K562 (cell line): ENCODE measurements around the gene PA2G4. TPM values are rescaled to one million over a fixed set of nuclear protein-coding genes. Genes with fewer than 3 reads are reported as not detected.
A peak's percentile ranks its signal among the peaks of the same experiment; 100 is the strongest.

Source experiments
- CBX5 ChIP-seq: IDR thresholded peaks from 2 replicates; pipeline ENCODE4 v1.6.1; 2014; ENCODE audit warnings: low read depth, borderline replicate concordance
- CREM ChIP-seq: IDR thresholded peaks from 2 replicates; pipeline ENCODE4 v1.6.1; 2014; ENCODE audit warnings: antibody characterized with exemption, low read depth
- YY1 ChIP-seq, 3 experiments: IDR thresholded peaks; 2 replicates each; pipeline ENCODE4 v1.6.1; 2011; ENCODE audit warnings: low read length in 2 of 3, mild to moderate bottlenecking in 2 of 3, moderate library complexity in 2 of 3, borderline replicate concordance in 1 of 3, control low read depth in 1 of 3, low read depth in 1 of 3; ENCODE audit not compliant: insufficient read depth in 3 of 3, insufficient replicate concordance in 2 of 3, control insufficient read depth in 1 of 3, insufficient read length in 1 of 3; ENCODE audit errors: extremely low read depth in 1 of 3
- ZNF121 ChIP-seq: sonication (generic); formaldehyde crosslinking; conservative IDR thresholded peaks from 2 replicates; pipeline ENCODE4 v1.8.0; 2022; ENCODE audit warnings: missing genetic modification reagents
- ZNF785 ChIP-seq: fragments of 250-450 bp; sonication (Bioruptor Pico); IDR thresholded peaks from 2 replicates; pipeline ENCODE4 v1.4.0; 2020; ENCODE audit warnings: mild to moderate bottlenecking
- polyA plus RNA-seq, 8 experiments: library from polyadenylated mRNA; depleted of rRNA in 4 of 8; stranded (reverse) in 5 of 8; unstranded in 3 of 8; fragments of >200 nt; fragmentation: Nextera tagmentation in 2 of 8; fragmentation: Illumina TruSeq in 1 of 8; extraction: Ambion mirVana in 2 of 8; extraction: Trizol in 1 of 8; gene quantifications; 2 replicates each; pipeline versions ENCODE4 v1.2.1 to v1.2.3, GENCODE V29; 2011 to 2014; ENCODE audit warnings: inconsistent platforms in 1 of 8, missing spikeins in 1 of 8
- total RNA-seq, 7 experiments: library from RNA; depleted of rRNA in 6 of 7; stranded (reverse); fragments of >200 nt in 6 of 7; fragmentation: Illumina TruSeq in 2 of 7; extraction: Trizol in 2 of 7; gene quantifications; 2 replicates each; pipeline versions ENCODE4 v1.2.1 to v1.2.3, GENCODE V29; 2011 to 2021; ENCODE audit warnings: low replicate concordance in 1 of 7
- TF ChIP-seq, protein P1 (sequence below): fragments of 450-650 bp; IDR thresholded peaks from 2 replicates; pipeline ENCODE4 v1.6.1; 2016; ENCODE audit warnings: mild to moderate bottlenecking, moderate library complexity
- TF ChIP-seq, protein P2 (sequence below): sonication (generic); formaldehyde crosslinking; IDR thresholded peaks from 2 replicates; pipeline ENCODE4 v1.8.0; 2022; ENCODE audit warnings: mild to moderate bottlenecking, low read depth, missing genetic modification reagents
- TF ChIP-seq, protein P3 (sequence below), 2 experiments: fragments of 200-800 bp in 1 of 2; sonication (Bioruptor generic) in 1 of 2; sonication (generic) in 1 of 2; formaldehyde crosslinking in 1 of 2; IDR thresholded peaks in 1 of 2; conservative IDR thresholded peaks in 1 of 2; 2 replicates each; pipeline versions ENCODE4 v1.5.0 to v1.6.1; 2016 to 2020; ENCODE audit warnings: missing compliant biosample characterization in 1 of 2, missing genetic modification characterization in 1 of 2, missing genetic modification reagents in 1 of 2
- TF ChIP-seq, protein P4 (sequence below): fragments of 200-800 bp; sonication (Bioruptor generic); IDR thresholded peaks from 2 replicates; pipeline ENCODE4 v1.6.1; 2017; ENCODE audit warnings: missing genetic modification characterization, missing compliant biosample characterization

PA2G4 gene
- total and polyA plus RNA-seq, 9 of the 15 experiments (the other 6 are each of a cell fraction or from before 2014, with no cell fraction given) = 230 to 925 (median 638) TPM

DNA sequence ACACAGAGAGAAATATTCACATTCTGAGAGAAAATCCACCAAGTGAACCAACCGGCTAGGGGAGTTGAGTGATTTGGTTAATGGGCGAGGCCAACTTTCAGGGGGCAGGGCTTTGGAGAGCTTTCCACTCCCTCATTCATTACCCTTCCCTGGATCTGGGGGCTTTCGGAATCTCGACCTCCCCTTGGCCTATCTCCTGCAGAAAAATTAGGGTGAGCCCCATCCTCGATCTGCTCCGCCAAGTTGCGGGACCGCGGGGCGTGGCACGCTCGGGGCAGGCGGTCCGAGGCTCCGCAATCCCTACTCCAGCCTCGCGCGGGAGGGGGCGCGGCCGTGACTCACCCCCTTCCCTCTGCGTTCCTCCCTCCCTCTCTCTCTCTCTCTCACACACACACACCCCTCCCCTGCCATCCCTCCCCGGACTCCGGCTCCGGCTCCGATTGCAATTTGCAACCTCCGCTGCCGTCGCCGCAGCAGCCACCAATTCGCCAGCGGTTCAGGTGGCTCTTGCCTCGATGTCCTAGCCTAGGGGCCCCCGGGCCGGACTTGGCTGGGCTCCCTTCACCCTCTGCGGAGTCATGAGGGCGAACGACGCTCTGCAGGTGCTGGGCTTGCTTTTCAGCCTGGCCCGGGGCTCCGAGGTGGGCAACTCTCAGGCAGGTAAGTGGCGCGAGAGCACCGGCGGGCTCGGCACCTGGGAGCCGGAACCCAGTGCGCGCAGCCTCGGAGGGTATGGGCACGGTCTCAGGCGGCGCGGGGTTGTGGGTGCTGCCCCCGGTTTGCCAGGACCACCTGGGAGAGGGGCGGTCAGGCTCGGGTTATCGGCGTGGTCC, 24.4 kb upstream of the PA2G4 start, which contains the start of gene ERBB3 (continued):
- TF ChIP-seq, protein P1, sequence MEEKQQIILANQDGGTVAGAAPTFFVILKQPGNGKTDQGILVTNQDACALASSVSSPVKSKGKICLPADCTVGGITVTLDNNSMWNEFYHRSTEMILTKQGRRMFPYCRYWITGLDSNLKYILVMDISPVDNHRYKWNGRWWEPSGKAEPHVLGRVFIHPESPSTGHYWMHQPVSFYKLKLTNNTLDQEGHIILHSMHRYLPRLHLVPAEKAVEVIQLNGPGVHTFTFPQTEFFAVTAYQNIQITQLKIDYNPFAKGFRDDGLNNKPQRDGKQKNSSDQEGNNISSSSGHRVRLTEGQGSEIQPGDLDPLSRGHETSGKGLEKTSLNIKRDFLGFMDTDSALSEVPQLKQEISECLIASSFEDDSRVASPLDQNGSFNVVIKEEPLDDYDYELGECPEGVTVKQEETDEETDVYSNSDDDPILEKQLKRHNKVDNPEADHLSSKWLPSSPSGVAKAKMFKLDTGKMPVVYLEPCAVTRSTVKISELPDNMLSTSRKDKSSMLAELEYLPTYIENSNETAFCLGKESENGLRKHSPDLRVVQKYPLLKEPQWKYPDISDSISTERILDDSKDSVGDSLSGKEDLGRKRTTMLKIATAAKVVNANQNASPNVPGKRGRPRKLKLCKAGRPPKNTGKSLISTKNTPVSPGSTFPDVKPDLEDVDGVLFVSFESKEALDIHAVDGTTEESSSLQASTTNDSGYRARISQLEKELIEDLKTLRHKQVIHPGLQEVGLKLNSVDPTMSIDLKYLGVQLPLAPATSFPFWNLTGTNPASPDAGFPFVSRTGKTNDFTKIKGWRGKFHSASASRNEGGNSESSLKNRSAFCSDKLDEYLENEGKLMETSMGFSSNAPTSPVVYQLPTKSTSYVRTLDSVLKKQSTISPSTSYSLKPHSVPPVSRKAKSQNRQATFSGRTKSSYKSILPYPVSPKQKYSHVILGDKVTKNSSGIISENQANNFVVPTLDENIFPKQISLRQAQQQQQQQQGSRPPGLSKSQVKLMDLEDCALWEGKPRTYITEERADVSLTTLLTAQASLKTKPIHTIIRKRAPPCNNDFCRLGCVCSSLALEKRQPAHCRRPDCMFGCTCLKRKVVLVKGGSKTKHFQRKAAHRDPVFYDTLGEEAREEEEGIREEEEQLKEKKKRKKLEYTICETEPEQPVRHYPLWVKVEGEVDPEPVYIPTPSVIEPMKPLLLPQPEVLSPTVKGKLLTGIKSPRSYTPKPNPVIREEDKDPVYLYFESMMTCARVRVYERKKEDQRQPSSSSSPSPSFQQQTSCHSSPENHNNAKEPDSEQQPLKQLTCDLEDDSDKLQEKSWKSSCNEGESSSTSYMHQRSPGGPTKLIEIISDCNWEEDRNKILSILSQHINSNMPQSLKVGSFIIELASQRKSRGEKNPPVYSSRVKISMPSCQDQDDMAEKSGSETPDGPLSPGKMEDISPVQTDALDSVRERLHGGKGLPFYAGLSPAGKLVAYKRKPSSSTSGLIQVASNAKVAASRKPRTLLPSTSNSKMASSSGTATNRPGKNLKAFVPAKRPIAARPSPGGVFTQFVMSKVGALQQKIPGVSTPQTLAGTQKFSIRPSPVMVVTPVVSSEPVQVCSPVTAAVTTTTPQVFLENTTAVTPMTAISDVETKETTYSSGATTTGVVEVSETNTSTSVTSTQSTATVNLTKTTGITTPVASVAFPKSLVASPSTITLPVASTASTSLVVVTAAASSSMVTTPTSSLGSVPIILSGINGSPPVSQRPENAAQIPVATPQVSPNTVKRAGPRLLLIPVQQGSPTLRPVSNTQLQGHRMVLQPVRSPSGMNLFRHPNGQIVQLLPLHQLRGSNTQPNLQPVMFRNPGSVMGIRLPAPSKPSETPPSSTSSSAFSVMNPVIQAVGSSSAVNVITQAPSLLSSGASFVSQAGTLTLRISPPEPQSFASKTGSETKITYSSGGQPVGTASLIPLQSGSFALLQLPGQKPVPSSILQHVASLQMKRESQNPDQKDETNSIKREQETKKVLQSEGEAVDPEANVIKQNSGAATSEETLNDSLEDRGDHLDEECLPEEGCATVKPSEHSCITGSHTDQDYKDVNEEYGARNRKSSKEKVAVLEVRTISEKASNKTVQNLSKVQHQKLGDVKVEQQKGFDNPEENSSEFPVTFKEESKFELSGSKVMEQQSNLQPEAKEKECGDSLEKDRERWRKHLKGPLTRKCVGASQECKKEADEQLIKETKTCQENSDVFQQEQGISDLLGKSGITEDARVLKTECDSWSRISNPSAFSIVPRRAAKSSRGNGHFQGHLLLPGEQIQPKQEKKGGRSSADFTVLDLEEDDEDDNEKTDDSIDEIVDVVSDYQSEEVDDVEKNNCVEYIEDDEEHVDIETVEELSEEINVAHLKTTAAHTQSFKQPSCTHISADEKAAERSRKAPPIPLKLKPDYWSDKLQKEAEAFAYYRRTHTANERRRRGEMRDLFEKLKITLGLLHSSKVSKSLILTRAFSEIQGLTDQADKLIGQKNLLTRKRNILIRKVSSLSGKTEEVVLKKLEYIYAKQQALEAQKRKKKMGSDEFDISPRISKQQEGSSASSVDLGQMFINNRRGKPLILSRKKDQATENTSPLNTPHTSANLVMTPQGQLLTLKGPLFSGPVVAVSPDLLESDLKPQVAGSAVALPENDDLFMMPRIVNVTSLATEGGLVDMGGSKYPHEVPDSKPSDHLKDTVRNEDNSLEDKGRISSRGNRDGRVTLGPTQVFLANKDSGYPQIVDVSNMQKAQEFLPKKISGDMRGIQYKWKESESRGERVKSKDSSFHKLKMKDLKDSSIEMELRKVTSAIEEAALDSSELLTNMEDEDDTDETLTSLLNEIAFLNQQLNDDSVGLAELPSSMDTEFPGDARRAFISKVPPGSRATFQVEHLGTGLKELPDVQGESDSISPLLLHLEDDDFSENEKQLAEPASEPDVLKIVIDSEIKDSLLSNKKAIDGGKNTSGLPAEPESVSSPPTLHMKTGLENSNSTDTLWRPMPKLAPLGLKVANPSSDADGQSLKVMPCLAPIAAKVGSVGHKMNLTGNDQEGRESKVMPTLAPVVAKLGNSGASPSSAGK = peak; percentile 90
- TF ChIP-seq, protein P2, sequence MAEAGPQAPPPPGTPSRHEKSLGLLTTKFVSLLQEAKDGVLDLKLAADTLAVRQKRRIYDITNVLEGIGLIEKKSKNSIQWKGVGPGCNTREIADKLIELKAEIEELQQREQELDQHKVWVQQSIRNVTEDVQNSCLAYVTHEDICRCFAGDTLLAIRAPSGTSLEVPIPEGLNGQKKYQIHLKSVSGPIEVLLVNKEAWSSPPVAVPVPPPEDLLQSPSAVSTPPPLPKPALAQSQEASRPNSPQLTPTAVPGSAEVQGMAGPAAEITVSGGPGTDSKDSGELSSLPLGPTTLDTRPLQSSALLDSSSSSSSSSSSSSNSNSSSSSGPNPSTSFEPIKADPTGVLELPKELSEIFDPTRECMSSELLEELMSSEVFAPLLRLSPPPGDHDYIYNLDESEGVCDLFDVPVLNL (CRISPR knock-in tag) = 0 out of 2 replicates have a peak, but pooled peaks have one; percentile 31
- peak in 1 of 3 experiments; percentile 51 for TF ChIP-seq YY1 (IDR thresholded peaks at IDR 0.05; ENCODE audit: borderline replicate concordance in 1 of 3, control insufficient read depth in 1 of 3, extremely low read depth in 1 of 3, insufficient read depth in 3 of 3, insufficient read length in 1 of 3, insufficient replicate concordance in 2 of 3, low read depth in 1 of 3, low read length in 2 of 3)
- TF ChIP-seq CBX5 = no peak
- TF ChIP-seq ZNF785 (CRISPR knock-in tag) = no peak
- TF ChIP-seq ZNF121 (CRISPR knock-in tag) = no peak
- peak; percentile 61 for TF ChIP-seq CREM
- TF ChIP-seq, protein P3, sequence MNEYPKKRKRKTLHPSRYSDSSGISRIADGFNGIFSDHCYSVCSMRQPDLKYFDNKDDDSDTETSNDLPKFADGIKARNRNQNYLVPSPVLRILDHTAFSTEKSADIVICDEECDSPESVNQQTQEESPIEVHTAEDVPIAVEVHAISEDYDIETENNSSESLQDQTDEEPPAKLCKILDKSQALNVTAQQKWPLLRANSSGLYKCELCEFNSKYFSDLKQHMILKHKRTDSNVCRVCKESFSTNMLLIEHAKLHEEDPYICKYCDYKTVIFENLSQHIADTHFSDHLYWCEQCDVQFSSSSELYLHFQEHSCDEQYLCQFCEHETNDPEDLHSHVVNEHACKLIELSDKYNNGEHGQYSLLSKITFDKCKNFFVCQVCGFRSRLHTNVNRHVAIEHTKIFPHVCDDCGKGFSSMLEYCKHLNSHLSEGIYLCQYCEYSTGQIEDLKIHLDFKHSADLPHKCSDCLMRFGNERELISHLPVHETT (CRISPR knock-in tag; conservative IDR thresholded peaks at IDR 0.05 in 1 of 2, IDR thresholded peaks at IDR 0.05 in 1 of 2) = 0 out of 4 replicates have a peak, but pooled peaks of 1 of the 2 experiments have one; percentile 33
- TF ChIP-seq, protein P4, sequence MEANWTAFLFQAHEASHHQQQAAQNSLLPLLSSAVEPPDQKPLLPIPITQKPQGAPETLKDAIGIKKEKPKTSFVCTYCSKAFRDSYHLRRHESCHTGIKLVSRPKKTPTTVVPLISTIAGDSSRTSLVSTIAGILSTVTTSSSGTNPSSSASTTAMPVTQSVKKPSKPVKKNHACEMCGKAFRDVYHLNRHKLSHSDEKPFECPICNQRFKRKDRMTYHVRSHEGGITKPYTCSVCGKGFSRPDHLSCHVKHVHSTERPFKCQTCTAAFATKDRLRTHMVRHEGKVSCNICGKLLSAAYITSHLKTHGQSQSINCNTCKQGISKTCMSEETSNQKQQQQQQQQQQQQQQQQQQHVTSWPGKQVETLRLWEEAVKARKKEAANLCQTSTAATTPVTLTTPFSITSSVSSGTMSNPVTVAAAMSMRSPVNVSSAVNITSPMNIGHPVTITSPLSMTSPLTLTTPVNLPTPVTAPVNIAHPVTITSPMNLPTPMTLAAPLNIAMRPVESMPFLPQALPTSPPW = peak; percentile 94
